GM20000 (cell line): ENCODE data around the gene LRMDA.

Experiments used
- DNase-seq: peaks from one replicate; pipeline ENCODE4 v3.0.0; 2012; ENCODE audit warnings: low spot score
- TF ChIP-seq, protein P1 (sequence below): IDR thresholded peaks from 2 replicates; pipeline ENCODE4 v1.5.1; 2012; ENCODE audit warnings: mild to moderate bottlenecking, control low read depth; ENCODE audit errors: extremely low read depth, missing control alignments

The LRMDA gene

DNA sequence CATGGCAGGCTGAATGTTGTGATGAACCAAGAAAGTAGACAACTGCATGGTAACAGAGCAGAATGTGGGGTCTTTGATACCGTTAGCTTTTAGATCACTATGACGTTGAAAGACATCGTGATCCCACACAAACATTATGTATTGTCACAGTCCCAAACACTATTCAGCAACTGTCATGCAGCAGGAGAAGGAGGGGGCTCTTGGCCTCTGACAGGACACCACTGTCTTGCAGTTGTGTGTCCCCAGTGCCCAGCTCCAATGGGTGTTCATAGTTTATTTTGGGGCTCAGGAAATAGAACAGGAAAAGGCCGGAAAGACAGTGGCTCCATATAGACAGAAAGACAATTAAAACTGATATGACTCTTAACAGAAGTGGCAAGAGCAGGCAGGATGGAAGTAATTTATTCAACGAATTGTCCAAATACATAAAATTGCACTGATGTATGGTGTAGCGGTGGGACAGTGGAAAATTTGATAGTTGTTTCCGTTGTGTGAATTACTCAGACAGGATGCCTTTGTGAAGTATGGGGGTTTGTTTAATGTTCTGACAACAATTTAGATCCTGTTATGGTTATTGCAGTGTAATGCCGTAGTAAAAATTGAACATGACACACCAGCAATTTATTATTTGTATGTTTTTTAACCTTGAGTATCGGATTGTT, 292.0 kb downstream of the LRMDA start:
- TF ChIP-seq, protein P1, sequence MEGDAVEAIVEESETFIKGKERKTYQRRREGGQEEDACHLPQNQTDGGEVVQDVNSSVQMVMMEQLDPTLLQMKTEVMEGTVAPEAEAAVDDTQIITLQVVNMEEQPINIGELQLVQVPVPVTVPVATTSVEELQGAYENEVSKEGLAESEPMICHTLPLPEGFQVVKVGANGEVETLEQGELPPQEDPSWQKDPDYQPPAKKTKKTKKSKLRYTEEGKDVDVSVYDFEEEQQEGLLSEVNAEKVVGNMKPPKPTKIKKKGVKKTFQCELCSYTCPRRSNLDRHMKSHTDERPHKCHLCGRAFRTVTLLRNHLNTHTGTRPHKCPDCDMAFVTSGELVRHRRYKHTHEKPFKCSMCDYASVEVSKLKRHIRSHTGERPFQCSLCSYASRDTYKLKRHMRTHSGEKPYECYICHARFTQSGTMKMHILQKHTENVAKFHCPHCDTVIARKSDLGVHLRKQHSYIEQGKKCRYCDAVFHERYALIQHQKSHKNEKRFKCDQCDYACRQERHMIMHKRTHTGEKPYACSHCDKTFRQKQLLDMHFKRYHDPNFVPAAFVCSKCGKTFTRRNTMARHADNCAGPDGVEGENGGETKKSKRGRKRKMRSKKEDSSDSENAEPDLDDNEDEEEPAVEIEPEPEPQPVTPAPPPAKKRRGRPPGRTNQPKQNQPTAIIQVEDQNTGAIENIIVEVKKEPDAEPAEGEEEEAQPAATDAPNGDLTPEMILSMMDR, result no peak
- no peak for DNase-seq

DNA sequence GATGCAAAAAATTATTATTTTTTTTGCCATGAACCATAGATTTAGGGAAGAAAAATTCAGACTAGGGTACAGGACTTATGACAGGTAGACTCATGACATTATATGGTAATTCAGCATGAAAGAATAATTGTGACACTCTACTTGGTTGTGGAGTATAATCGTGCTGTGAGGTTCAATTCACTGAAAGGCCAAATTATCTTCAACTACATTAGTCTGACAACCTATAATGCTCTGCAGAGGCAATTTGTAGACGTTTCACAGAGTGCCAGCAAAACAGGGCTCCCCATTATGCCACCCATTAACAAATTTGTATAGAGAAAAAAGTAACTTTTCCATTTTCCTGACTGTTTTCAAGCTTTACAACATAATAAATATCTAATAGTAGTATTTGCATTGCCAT, 292.6 kb downstream of the LRMDA start:
- TF ChIP-seq, protein P1, result no peak
- DNase-seq, result no peak

DNA sequence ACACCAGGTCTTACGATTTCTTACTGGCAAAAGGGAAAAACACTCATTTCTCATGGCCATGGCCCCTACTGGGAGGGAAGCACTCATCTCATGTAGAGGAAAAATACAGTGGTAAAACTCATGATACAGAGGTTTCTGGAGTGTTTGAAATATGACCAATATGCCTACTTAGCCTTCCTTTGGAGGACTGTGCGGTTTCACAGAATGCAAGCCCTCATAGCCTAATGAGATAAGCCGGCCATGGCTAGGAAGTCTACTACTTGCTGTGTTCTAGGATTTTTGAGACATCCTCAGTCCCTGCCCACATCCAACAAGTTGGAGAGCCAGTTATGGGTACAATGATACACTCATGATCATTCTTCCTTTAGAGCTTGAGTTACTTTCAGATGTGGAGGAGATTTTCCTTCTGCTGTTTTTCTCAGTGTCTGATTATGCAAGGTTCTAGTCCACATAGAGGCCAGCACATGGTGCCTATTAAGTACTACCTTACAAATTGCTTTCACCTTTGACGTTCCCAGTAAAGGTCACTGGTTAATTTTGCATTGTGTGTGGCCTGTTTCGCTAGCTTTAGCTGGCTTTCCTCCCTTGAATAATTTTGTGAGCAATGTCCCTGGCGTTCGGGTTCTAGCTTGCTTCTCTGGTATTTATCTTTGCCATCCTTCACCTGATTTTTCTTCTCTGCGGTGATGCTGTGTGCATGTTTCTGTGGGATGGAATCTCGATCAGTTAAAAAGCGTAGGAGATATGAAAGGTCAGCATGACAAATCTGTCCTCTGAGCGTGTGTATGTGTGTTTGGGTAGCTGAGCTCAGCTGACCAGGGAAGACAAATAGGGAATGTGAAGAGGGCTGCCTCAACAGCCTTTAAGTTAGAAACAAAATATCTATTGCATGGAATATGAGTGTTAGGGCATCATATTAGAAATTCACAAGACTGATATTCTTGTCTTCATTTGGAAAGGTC, 295.4 kb downstream of the LRMDA start:
- no peak for DNase-seq
- TF ChIP-seq, protein P1, result no peak

DNA sequence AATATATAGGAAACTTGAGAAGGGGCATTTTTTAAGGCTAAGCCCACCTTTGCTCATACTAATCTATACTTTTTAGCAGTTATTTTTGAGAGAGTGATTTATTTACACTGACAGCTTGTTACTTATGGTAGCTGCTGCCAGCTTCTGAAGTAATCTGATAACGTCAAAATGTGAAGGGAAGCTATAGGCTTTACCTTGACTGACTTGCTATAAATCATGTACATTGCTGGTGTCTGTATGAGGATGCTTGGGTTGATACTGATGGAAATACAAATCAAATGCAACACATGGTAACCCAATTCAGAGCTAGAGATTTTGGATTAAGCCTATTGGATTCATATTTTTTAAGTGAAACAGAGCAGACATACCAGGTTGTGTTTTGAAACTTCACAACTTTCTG, 299.4 kb downstream of the LRMDA start:
- TF ChIP-seq, protein P1, result no peak
- DNase-seq, result no peak

DNA sequence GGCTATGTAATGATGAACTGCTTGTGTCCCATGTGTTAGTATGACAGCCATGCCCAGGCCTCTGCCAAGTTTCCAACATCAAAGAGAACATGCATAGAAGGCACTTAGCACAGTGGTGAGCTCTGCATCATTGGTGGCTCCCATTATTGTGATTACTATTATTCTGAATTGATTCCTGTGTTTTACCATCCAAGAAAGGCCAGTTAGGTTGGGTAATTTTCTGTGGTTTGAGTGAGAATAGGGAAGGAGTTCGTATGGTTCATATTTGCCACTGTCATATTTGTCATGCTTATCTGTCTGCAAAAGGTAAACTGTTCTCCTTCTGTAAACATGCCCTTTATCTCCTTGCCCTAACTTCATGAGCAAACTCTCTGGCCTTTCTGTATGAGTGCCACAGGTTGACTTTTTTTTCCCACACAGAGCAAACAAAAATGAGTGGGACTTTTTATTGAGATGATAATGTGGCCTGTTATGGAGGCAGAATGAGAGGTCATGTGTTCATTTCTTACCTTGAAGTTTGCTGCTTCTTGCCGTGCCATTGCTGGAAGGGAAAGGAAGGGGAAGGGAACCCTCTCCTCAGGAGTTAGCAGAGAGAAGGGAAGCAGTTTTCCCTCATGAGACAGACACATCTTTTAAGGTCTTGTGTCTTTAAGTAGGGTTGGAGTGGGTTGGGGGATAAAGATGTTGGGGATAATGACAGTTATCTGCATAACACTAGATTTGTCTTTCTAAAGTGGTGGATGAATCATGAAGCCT, 301.9 kb downstream of the LRMDA start:
- DNase-seq, result no peak
- TF ChIP-seq, protein P1, result no peak

DNA sequence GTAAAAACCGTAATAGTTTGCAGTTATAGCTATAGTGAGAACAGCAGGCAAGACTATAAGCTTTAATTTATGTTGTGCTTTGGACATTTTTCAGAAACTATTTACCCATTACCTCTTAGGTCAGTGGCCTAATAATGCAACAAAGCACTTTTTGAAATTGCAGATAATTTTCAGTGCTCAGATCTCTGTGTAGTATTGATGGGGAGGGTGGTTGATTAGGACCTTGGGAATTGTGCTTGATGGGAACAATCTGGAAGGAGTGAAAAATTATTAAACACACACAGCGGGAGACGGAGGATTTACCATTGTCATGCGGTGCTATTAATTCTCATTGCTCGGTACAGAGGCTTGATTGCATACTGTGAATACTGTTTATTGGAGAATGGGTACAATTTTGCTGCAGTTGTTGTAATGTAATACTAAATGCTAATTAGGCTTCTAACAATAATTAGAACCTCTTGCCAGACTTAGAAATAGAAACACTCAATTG, 304.8 kb downstream of the LRMDA start:
- DNase-seq, result no peak
- TF ChIP-seq, protein P1, result no peak
